Right hindlimb (tissue), 1 donor: ENCODE results near the gene BRME1.
"Not testable (repeated sequence)": the region's sequence is repeated elsewhere in the genome, so short reads cannot be mapped to it uniquely, and the experiment has no call there.

Experiments
- DNase-seq: peaks from one replicate; pipeline ENCODE4 v3.0.0-alpha.2; 2018

The BRME1 gene

DNA sequence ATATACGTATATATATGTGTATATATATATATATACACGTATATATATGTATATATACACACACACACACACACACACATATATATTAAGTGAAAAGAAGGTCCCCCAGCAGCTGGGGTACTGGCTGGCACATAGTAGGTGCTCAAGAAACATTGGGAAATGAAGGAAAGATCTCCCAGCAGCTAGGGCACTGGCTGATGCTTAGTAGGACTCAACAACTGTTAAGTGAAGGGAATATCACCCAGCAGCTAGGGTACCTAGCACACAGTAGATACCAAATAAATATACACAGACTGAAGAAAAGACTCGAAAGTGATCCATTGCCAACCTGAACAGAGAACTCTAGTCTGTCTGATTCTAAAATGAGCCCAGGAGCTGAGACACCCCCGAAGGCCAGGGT lies 20.1 kb upstream of the BRME1 start:
- no peak for DNase-seq

DNA sequence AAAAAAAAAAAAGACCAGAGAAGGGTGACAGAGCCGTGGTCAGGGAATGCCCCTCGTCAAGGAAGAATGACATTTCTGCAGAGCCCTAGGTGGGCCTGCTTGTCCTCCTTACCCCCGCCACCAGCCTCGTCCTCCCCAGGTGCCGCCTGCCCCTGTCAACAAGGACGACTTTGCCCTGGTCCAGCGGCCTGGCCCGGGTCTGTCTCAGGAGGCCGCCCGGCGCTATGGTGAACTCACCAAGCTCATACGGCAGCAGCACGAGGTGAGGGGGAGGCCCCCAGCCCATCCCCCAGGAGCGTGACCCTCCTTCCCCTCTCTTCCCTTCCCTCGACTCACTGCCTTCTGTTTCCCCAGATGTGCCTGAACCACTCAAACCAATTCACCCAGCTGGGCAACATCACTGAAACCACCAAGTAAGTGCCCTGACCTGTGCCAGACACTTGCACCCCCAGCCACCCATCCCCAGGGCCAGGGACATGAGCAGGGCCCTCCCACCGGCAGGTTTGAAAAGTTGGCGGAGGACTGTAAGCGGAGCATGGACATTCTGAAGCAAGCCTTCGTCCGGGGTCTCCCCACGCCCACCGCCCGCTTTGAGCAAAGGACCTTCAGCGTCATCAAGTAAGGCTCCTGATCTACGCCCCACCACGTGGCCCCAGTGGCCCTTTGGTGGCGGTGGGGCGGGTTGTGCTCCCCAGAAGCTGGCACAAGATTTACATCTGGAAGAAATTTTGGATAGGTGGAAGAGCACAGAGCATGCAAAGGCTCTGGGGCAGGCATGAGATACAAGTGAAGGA lies 17.5 kb upstream of the BRME1 start:
- DNase-seq = no peak

DNA sequence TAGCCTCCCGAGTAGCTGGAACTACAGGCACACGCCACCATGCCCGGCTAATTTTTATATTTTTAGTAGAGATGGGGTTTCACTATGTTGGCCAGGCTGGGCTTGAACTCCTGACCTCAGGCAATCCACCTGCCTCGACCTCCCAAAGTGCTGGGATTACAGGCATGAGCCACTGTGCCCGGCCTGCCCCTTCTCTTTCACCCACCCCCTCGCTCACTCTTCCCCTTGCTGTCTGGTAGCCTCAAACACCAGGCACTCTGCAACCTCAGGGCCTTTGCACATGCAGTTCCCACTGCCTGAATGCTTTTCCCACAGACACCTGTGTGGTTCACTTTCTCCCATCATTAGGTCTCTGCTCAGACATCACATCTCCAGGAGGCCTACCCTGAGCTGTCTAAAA lies 16.2 kb upstream of the BRME1 start:
- not testable (repeated sequence) for DNase-seq

DNA sequence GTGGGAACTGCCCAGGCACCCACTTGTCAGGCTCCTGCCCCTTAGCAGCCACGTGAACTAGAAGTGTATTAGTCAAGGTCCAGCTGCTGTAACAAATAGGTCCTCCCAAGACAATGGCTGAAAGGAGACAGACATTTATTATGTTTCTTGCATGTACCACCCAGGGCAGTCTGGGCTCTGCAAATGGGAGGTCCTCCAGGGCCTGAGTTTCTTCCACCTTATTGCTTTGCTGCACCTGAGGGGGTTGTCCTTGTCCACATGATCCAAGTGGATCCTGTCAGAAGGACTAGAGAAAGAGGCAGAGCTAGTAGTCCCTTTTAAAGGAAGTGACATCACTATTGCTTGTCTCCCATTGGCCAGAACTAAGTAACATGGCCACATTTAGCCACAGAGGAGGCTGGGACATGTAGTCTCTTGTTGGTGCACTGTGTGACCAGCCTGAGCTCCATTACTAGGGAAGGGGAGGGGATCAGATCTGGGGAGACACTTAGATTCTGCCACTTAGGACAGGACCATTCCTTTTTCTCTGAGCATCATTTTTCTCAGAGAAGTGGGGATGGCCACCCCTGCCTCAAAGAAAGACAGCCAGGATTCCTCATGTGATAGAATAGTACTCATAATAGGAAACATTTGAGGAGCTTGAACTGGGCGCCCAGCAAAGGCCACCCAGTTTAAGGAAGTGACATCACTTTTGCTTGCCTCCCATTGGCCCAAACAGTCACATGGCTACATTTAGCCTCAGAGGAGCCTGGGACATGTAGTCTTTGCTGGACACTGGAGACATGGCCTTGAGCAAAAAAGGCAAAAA lies 15.2 kb upstream of the BRME1 start:
- DNase-seq = no peak

DNA sequence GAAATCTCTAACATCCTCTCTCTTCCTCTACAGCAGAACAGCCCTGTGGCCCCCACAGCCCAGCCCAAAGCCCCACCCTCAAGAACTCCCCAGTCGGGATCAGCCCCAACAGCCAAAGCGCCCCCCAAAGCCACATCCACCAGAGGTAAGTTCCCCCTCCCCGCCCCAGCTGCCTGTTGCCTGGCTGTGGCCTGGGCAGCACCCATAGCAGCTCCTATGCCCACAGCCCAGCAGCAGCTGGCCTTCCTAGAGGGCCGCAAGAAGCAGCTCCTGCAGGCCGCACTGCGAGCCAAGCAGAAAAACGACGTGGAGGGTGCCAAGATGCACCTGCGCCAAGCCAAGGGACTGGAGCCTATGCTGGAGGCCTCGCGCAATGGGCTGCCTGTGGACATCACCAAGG lies 14.6 kb upstream of the BRME1 start:
- no peak for DNase-seq

DNA sequence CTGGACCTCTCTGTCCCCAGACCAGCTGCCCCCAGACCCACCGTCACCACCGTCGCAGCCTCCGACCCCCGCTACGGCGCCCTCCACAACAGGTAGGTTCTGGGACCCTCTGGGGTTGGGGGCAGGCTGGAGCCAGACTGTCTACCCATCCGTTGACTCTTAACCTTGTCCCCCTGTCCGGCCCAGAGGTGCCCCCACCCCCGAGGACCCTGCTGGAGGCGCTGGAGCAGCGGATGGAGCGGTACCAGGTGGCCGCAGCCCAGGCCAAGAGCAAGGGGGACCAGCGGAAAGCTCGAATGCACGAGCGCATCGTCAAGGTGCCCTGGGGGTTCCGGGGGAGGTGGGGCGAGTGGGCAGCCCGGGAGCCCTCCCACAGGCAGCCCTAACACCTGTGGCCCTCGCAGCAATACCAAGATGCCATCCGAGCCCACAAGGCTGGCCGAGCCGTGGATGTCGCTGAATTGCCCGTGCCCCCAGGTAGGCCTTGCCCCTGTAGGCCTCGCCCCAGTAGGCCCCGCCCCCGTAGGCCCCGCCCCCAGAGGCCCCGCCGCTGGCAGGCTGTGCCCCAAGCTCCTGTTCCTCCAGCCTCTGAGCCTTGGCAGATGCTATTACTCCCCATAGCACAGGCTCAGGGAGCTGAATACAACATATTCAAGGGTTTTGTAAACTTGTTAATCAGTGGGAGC lies 13.0 kb upstream of the BRME1 start:
- DNase-seq = no peak

DNA sequence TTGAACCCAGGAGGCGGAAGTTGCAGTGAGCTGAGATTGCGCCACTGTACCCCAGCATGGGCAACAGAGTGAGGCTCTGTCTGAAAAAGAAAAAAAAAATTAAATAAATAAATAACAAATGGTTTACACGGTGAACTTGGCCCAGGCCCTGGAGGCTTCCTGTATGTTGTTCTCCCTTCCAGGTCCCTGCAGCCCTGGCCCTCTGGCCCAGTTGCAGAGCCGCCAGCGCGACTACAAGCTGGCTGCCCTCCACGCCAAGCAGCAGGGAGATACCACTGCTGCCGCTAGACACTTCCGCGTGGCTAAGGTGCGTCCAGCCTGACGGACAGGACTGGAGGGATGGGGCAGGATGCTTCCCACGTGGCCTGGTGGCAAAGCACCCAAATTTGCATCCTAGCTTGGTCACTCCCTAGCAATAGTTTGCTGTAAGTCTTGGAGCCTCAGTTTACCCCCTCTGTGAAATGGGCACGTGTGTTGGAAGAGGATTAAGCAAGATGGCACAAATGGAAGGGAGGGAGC lies 12.0 kb upstream of the BRME1 start:
- DNase-seq = no peak

DNA sequence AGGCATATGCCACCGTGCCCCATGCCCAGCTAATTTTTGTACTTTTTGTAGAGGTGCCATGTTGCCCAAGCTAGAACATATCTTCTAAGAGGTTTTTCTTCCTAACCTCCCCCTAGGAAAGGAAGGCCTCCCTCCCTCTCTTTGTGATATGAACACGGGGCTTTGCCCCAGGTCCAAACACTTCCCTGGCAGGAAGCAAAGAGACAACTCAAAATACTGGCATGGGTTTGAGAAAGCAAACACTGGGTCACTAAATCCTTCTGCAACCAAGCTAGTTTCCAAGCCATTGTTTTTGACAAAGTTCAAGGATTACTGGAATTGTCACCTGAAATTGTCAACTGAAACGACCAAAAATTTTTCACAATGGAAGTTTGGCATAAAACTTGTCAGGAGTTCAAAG lies 8.9 kb upstream of the BRME1 start:
- DNase-seq = no peak

DNA sequence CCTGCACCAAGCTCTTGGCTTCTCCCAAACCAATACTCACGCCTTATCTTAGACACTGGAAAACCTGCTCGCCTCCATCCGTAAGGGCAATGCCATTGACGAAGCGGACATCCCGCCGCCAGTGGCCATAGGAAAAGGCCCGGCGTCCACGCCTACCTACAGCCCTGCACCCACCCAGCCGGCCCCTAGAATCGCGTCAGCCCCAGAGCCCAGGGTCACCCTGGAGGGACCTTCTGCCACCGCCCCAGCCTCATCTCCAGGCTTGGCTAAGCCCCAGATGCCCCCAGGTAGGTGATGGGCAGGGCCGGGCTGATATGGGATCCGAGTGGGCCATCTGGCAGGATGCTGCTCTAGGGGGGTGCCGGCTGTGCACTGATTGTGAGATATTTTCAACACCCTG lies 7.4 kb upstream of the BRME1 start:
- no peak for DNase-seq

DNA sequence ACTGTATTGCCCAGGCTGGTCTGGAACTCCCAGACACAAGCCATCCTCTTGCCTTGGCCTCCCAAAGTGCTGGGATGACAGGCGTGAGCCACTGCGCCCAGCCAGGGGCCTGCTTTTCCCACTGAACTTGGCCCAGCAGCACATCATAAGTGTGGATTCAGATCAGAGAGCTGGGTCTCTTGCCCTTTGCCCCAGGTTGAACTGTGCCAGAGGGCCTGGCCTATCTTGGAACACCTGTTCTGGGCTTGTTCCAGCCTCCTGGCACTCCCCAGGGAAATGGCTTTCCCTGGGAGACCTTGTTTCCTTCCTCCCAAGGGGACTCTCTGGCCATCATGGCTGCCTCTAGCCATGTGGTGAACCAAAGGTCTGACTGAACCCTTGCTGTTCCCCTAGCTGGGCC lies 3.5 kb upstream of the BRME1 start:
- no peak for DNase-seq

DNA sequence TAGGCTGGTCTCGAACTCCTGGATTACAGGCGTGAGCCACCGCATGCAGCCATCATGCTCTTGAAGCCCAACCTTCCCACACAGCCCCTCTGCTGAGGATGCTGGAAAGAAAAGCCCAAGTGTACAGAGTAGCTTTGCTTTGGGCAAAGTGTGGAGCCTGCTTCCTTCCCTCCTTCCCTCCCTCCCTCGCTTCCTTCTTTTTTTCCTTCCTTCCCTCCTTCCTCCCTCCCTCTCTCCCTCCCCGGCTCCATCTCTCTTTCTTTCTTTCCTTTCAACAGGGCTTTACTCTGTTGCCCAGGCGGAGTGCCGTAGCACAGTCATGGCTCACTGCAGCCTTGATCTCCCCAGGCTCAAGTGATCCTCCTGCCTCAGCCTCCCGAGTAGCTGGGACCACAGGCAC lies 2.8 kb upstream of the BRME1 start:
- no peak for DNase-seq

DNA sequence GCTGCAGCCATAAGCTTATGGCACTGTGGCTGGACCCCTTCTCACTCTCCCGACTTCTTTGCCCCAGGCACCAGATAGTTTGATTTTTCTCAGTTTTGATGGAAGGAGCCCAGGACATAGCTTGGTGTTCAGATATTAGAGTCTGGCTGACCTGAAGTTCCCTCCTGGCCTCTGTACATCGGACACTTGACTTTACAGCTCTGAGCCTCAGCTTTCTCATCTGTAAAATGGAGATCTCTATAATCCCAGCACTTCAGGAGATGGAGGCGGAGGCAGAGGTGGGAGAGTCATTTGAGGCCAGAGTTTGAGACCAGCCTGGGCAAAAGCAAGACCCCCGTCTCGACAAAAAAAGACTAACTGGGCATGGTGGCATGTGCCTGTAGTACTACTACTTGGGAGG lies 993 bp upstream of the BRME1 start:
- DNase-seq = no peak

DNA sequence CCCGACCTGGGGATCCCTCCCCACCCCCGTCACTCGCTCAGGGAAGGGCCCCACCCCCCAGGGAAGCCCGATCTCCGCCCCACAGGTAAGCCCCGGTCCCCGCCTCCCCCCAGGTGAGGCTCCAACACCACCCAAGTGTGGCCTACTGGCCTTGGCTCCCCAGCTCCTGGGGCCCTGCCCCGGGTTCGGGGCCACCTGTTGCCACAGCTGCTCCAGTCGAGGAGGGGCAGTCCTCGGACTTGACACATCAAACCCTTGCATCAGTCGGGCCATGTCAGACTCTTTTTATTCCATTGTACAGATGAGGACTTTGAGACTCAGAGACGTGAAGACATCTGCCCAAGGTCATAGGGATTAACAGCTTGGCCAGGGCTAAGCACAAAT lies 596 bp upstream of the BRME1 start:
- DNase-seq = no peak

DNA sequence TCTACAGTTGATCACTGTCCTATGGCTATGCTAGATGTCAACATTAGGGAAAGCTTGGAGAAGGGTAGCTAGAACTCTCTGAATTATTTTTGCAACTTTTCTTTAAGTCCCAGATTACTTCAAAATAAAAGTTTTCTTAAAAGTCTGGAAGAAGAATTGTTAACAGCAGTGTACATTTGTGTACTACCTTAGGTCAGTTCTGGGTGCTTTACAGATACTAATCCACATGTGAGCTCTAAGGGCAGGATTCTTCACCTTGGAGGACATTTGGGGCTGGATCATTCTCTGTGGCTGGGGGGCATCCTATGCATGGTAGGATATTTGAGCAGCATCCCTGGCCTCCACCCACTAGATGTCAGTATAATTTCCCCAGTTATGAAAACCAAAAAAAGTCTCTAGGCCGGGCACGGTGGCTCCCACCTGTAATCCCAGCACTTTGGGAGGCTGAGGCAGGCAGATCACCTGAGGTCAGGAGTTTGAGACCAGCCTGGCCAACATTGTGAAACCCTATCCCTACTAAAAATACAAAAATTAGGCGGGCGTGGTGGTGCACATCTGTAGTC lies 2.8 kb downstream of the BRME1 start:
- DNase-seq = no peak

DNA sequence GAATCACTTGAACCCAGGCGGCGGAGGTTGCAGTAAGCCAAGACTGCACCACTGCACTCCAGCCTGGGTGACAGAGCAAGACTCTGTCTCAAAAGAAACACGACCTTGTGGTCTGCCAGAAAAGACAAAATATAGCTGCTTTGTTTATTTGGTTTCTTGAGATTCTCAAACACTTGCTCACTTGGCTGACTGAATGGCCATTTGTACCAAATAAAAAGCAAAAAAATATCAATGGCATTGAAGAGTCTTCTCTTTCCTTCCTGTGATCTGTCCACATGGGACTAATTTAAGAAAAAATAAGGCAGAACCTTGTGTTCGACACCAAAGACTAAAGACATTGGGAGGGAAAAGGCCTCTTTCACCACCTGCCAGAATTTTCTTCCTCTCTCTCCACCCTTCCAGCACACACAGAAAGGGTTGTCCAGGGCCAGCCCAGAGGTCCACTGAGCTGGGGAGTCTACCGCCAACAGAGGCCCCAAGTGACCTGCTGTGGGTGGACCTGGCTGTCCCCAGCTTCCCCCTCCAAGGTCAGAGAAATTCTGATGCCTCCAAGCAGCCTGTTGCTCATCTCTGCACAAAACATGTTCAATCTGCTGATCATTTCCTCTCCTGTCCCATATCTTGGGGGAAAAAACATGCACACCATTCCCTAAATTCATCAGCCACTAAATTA lies 5.9 kb downstream of the BRME1 start:
- no peak for DNase-seq

DNA sequence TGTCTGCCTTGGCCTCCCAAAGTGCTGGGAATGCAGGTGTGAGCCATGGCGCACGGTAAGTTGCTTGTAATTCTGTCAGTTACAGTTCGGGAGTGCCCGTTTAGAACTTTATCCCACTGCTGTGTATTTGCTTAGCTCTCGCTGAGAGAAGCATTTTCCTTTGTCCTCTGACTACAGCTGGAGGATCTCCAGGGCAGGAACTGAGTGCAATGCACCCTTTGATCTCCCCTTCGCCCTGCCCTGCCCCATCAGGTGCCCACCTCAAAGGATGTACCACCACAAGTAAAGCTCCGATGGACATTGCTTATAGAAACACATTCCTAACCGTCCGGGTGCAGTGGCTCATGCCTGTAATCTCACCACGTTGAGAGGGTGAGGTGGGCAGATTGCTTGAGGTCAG lies 6.5 kb downstream of the BRME1 start:
- DNase-seq = no peak

DNA sequence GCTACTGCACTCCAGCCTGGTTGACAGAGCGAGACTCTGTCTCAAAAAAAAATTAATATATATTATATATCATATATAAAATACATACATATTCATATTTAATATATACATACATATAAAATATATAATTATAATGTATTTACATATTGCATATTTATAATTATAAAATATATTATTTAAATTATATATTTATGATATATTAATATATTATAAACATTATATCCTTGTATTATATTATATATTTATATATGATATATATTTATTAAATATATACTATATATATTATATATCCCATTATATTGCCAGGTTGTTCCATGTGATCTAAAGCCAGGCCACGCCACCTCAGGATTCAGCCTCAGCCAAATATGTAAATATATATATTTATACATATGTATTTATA lies 9.7 kb downstream of the BRME1 start:
- no peak for DNase-seq

DNA sequence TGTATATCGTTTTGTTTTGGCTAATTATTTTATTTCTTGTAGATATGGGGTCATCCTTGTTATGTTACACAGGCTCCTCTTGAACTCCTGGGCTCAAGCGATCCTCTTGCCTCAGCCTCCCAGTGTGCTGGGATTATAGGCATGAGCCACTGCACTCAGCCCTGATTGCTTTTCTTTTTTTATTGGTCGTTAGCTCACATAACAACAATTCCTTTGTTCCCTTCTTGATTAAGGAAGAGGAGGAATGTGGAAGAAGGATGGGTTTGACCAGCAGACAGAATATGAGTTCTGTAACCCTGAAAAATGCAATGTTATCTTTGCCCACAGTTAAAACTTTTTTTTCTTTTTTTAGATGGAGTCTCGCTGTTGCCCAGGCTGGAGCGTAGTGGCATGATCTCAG lies 11.4 kb downstream of the BRME1 start:
- DNase-seq = no peak

DNA sequence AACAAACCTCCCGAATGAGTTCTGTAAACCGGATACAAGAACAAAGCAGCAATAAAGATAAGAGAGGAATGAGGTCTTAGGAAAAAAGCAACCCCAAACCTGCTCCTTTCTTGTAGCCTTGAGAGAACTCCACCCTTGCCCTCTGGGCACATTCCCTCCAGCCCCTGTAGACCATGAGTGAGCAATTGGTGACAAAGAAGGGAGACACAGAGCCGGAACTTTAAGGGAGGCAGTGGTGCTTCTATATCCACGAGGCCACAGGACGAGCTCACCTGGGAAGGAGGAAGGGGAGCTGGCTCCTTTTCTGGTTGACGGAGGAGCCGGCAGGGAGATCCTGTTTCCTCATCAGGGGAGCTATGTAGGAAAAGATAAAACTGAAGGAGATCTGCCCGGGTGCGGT lies 13.0 kb downstream of the BRME1 start:
- no peak for DNase-seq

DNA sequence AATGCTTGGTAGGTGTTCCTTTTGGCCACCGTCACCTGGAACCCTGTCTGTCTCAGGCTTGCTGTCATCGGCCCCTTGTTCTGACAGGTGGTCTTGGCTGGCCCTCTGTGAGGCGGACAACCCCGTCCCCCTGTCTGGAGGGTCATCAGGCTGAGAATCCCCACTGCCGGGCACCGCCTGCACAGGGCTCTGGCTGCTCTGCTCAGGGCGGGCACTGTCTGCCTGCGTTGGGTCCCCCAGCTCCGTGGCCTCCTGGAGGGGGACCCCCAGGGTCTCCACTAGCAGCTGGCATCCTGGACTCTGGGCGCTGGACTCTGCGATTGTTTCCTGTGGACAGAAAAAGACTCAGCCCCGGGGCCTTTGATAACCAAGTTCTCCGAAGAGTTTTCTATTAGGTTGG lies 15.8 kb downstream of the BRME1 start:
- no peak for DNase-seq

DNA sequence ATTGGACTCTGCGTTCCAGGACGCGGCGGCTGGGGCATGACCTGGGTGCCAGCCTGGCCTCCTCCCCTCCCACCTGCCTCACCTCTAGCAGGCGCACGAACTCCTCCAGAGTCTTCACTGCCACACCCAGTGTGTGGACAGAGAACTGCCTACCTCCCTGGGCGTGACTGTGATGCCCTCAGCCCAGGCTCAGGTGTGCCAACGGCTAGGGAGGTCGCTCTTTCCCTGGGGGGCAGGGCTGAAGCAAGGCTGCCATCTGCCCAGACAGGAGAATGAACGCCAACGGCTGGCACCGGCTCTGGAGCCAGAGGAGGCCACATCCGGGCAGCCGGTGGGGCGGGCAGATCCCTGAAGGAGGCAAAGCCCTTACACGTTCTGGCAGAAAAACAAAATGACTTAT lies 17.6 kb downstream of the BRME1 start:
- DNase-seq = no peak

DNA sequence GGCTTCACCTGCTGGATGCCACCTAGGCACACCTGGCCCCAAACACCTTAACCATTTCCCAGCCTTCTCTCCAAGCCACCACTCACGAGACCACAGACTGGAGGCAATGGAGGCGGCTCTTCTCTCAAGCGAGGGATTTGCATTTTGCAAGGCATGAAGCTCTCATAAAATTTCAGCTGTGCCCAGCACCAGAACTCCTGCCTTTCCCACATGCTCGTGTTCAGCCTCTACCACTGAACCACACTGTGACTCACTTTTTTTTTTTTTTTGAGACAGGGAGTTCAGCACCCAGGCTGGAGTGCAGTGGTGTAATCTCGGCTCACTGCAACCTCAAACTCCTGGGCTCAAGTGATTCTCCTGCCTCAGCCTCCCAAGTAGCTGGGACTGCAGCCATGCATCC lies 18.4 kb downstream of the BRME1 start:
- no peak for DNase-seq

DNA sequence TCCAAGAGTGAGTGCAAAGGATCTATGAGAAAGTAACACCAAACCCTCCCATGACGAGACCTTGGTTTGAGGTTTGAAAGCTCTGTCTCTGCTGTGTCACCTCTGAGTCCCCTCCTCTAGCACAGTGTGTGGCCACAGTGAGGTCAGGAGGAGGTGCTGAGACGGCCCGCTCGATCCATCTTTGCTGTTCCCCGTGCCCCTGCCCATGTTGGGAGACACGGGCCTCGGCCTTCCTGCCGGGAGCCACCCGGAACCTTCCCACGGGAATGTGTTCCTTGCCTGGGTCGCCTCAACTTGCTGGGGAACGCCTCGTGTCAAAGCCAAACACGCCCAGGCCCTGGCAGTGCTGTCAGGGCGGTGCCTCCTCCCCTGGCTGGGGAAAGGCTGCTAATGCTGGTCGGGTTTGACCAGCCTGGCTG lies 18.9 kb downstream of the BRME1 start:
- DNase-seq = no peak
